ENCODE data around the gene PCSK6. TPM values are rescaled to one million over a fixed set of nuclear protein-coding genes. Genes with fewer than 3 reads are reported as not detected.
A peak's percentile ranks its signal among the peaks of the same experiment; 100 is the strongest.

Gene PCSK6
- total and polyA plus RNA-seq, 7 experiments from 2014 or later = 0.12 to 3.0 (median 0.70) TPM; not detected in 1

DNA sequence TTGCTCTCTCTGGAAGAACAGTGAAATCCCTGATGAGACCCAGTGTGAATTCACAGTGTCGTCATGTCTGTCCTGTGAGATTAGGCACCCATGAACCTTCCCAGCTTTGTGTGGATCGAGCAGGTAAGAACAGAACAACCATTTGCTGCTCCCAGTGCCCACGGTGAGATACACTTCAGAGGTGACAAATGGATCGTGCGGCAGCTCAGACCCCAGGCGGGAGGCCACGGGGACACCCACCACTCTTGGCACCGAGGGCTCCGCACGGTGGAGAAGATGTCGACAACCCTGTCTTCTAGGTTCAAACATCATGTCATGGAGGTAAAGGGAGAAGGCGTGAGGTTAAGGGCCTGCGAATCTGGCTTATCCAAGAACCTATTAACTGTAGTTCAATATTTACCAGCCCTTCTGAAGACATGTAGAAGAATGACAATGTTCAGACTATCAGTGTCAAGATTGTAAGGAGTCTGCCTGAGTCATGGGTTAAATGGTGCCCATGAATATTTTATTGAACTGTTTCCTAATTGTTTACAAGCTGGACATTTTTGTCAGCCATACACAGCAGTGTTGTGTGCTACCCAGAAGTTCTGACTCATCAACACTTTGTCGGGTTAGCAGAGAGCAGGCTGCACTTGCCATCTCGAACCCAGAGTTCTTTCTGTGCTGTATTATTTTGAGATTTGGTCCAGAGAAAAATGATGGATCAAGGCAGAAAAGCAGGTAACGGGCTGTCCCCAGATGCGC is 15.5 kb upstream of the PCSK6 start:
- Histone ChIP-seq H3K27ac (ENCODE audit: low read depth, low read length) (no peak overlapping the region), H3K9me3 (ENCODE audit: control insufficient read depth in 2 of 3, low read length in 3 of 3) (no peaks in the 10 kb centered on the region), H3K4me3 (ENCODE audit: low read length) (no peak overlapping the region), H3K36me3 (ENCODE audit: control insufficient read depth in 2 of 3, insufficient read depth in 3 of 3, low read length in 3 of 3) (no peaks in the 10 kb centered on the region), H3K27me3 (ENCODE audit: control insufficient read depth in 2 of 2, insufficient read depth in 2 of 2, low read length in 2 of 2) (peaks cover 0 to 3% of the 10 kb centered on the region in 2 donors), H3K4me1 (ENCODE audit: control insufficient read depth in 2 of 2, insufficient read depth in 2 of 2, low read length in 2 of 2) (peaks cover 0 to 3% of the 10 kb centered on the region in 2 donors)
- POLR2A ChIA-PET = no interaction called here
- no peaks in the 10 kb centered on the region for H3K36me3 Mint-ChIP-seq
- H3K9me3 Mint-ChIP-seq = no peaks in the 10 kb centered on the region
- H3K27ac Mint-ChIP-seq = no peak overlapping the region
- peaks cover 10 to 18% (median 13%) of the 10 kb centered on the region in 7 donors for H3K4me1 Mint-ChIP-seq
- no peak for ATAC-seq
- no peak overlapping the region for H3K4me3 Mint-ChIP-seq
- DNase-seq = peak in 1 of 9 donors; percentile 8
- H3K27me3 Mint-ChIP-seq = peaks cover 7 to 21% (median 15%) of the 10 kb centered on the region in 5 donors
- intact Hi-C loops (cut with micrococcal nuclease) = loop anchor here in 1 of 2 donors (5.0 kb wide), 1 partner anchor 137 kb away; no protein-coding TSS in a partner anchor
- CTCF ChIA-PET = no interaction called here

DNA sequence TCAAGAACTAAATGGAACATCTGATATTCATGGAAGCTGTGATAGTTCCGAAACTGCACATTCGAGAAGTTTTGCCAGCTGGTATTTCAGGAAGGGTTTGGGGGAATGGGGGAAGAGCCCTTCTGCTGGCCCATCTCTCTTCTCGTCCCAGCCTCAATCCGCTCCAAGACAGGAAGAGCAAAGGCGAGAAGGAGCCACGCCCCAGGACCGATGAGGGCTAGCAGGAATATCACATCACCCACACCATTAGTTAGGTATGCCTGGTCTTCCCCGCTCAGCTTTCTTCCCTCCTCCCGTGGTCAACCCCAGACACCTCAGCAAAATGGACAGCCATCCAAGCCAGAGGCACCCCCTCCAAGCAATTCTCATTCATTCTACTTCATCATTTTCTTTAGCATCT is 14.9 kb upstream of the PCSK6 start:
- DNase-seq (peak in 1 of 9 donors; percentile 16), ATAC-seq (no peak)
- peaks cover 0 to 3% of the 10 kb centered on the region in 2 donors for H3K4me1 ChIP-seq (ENCODE audit: control insufficient read depth in 2 of 2, insufficient read depth in 2 of 2, low read length in 2 of 2)
- H3K4me3 ChIP-seq (ENCODE audit: low read length) = no peak overlapping the region
- H3K9me3 ChIP-seq (ENCODE audit: control insufficient read depth in 2 of 3, low read length in 3 of 3) = no peaks in the 10 kb centered on the region
- H3K27ac ChIP-seq (ENCODE audit: low read depth, low read length) = no peak overlapping the region
- intact Hi-C loops (cut with micrococcal nuclease) = loop anchor here in 1 of 2 donors (5.0 kb wide), 1 partner anchor 138 kb away; no protein-coding TSS in a partner anchor
- no peaks in the 10 kb centered on the region for H3K9me3 Mint-ChIP-seq
- peaks cover 0 to 3% of the 10 kb centered on the region in 2 donors for H3K27me3 ChIP-seq (ENCODE audit: control insufficient read depth in 2 of 2, insufficient read depth in 2 of 2, low read length in 2 of 2)
- H3K4me3 Mint-ChIP-seq = no peak overlapping the region
- CTCF ChIA-PET = no interaction called here
- peaks cover 10 to 21% (median 13%) of the 10 kb centered on the region in 7 donors for H3K4me1 Mint-ChIP-seq
- H3K36me3 Mint-ChIP-seq = no peaks in the 10 kb centered on the region
- POLR2A ChIA-PET = no interaction called here
- H3K36me3 ChIP-seq (ENCODE audit: control insufficient read depth in 2 of 3, insufficient read depth in 3 of 3, low read length in 3 of 3) = no peaks in the 10 kb centered on the region
- H3K27ac Mint-ChIP-seq = no peak overlapping the region
- peaks cover 7 to 15% (median 12%) of the 10 kb centered on the region in 5 donors for H3K27me3 Mint-ChIP-seq

DNA sequence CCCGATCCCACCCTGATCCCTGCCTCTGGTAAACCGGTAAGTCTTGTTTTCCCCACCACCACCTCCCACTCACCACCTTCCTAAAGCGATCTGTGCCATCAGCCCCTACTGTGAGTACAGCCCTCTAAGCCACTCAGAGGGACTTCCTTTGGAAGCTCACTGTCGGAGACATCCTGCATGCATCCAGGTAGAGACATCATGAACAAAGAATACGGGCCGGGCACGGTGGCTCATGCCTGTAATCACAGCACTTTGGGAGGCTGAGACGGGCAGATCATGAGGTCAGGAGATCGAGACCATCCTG is 13.7 kb upstream of the PCSK6 start:
- Mint-ChIP-seq H3K36me3 (no peaks in the 10 kb centered on the region), H3K9me3 (no peaks in the 10 kb centered on the region), H3K27ac (no peak overlapping the region), H3K27me3 (peaks cover 7 to 16% (median 10%) of the 10 kb centered on the region in 5 donors), H3K4me1 (peaks cover 10 to 21% (median 13%) of the 10 kb centered on the region in 7 donors), H3K4me3 (no peak overlapping the region)
- intact Hi-C loops (cut with micrococcal nuclease) = loop anchor here in 1 of 2 donors (5.0 kb wide), 1 partner anchor 139 kb away; no protein-coding TSS in a partner anchor
- DNase-seq (no peak), ATAC-seq (no peak)
- peaks cover 0 to 3% of the 10 kb centered on the region in 2 donors for H3K27me3 ChIP-seq (ENCODE audit: control insufficient read depth in 2 of 2, insufficient read depth in 2 of 2, low read length in 2 of 2)
- ChIA-PET CTCF (no interaction called here), POLR2A (no interaction called here)
- H3K27ac ChIP-seq (ENCODE audit: low read depth, low read length) = no peak overlapping the region
- no peaks in the 10 kb centered on the region for H3K9me3 ChIP-seq (ENCODE audit: control insufficient read depth in 2 of 3, low read length in 3 of 3)
- H3K4me3 ChIP-seq (ENCODE audit: low read length) = no peak overlapping the region
- H3K4me1 ChIP-seq (ENCODE audit: control insufficient read depth in 2 of 2, insufficient read depth in 2 of 2, low read length in 2 of 2) = peaks cover 0 to 3% of the 10 kb centered on the region in 2 donors
- H3K36me3 ChIP-seq (ENCODE audit: control insufficient read depth in 2 of 3, insufficient read depth in 3 of 3, low read length in 3 of 3) = no peaks in the 10 kb centered on the region

DNA sequence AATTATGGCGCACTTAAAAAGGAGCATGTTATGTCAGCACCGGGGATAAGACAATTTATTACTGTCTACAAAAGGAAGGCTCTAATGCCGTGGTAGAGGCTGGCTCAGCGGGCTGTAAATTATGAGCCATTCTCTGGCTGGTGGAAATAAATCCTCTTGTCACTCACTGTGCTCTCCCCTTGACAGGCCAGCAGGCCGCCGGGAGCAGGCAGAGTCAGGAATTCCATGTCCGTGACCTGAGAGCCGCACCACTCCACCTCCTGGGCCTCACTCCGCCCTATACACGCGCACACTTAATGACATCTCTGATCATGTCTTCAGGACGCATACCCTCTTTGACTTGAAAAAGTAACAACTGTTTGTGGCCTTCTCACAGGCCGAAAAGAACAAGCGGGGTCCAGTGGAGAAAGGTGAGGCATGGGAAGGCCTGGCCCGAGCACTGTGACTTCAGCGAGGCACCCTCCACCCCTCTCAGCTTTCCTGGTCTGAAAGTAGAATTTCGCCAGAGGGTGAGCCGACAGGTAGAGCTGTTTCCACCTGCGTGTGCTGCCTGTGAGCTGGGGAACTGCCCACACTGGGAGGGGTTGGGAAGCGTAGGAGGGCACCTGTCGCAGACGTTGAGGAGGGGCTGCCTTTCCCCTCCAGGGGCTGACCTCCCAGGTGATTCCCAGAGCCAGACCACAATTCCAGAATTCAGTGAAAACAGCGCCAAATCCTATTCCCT is 13.2 kb upstream of the PCSK6 start:
- no peak overlapping the region for H3K27ac Mint-ChIP-seq
- H3K27ac ChIP-seq (ENCODE audit: low read depth, low read length) = no peak overlapping the region
- H3K27me3 ChIP-seq (ENCODE audit: control insufficient read depth in 2 of 2, insufficient read depth in 2 of 2, low read length in 2 of 2) = peaks cover 0 to 3% of the 10 kb centered on the region in 2 donors
- no peak overlapping the region for H3K4me3 ChIP-seq (ENCODE audit: low read length)
- H3K9me3 ChIP-seq (ENCODE audit: control insufficient read depth in 2 of 3, low read length in 3 of 3) = no peaks in the 10 kb centered on the region
- DNase-seq (peak in 1 of 9 donors; percentile 13), ATAC-seq (no peak)
- H3K27me3 Mint-ChIP-seq = peaks cover 11 to 21% (median 12%) of the 10 kb centered on the region in 5 donors
- peak overlapping the region in 2 of 10 donors; percentile 38 to 61 for H3K4me3 Mint-ChIP-seq
- peaks cover 10 to 23% (median 13%) of the 10 kb centered on the region in 7 donors for H3K4me1 Mint-ChIP-seq
- intact Hi-C loops (cut with micrococcal nuclease) = loop anchor here in 1 of 2 donors (1.0 to 5.0 kb wide), 2 partner anchors 140 to 201 kb away; no protein-coding TSS in a partner anchor
- no peaks in the 10 kb centered on the region for H3K36me3 Mint-ChIP-seq
- ChIA-PET CTCF (interaction anchor here (0.6 to 1.3 kb wide), 4 partner anchors 9 to 205 kb away, joined by 3 to 6 read pairs (median 3); no protein-coding TSS in a partner anchor), POLR2A (no interaction called here)
- no peaks in the 10 kb centered on the region for H3K9me3 Mint-ChIP-seq
- H3K4me1 ChIP-seq (ENCODE audit: control insufficient read depth in 2 of 2, insufficient read depth in 2 of 2, low read length in 2 of 2) = peaks cover 0 to 3% of the 10 kb centered on the region in 2 donors
- H3K36me3 ChIP-seq (ENCODE audit: control insufficient read depth in 2 of 3, insufficient read depth in 3 of 3, low read length in 3 of 3) = no peaks in the 10 kb centered on the region

DNA sequence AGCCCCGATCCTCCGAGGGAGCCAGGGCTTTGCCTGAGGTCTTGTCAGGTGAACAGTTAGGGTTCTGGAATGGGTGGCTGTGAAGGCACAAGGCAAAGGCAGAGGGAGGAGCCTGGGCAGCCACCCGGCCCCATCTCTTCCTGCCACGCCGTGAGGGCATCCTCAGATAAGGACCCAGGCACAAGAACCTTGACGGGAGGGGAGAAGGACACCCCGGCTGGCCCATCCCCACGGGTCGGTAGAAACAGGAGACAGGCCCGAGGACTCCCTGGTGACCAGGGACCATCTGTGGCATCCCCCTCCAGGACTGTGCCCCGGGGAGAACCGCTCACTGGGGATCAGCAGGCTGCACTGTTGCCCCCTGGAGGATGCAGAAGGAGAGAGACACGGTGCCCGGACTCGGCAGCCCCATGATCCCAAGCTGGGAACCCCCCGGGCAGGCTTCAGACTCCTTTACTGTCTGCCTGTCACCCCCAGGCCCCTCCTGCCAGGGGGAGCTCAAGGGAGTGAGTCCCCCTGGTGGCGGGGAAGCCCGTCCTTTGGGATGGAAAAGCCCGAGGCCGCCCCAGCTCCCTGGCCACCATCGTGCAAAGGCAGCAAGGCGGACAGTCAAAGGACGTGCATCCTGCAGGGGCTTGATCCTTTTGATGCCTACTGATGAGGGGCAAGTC is 12.3 kb upstream of the PCSK6 start:
- peak; percentile 79 for ATAC-seq
- intact Hi-C loops (cut with micrococcal nuclease) = loop anchor here in 1 of 2 donors (1.0 to 5.0 kb wide), 2 partner anchors 140 to 201 kb away; no protein-coding TSS in a partner anchor
- H3K27me3 ChIP-seq (ENCODE audit: control insufficient read depth in 2 of 2, insufficient read depth in 2 of 2, low read length in 2 of 2) = peaks cover 0 to 3% of the 10 kb centered on the region in 2 donors
- DNase-seq = peak; percentile 10 to 51 (median 31)
- ChIA-PET CTCF (interaction anchor here (0.6 to 1.3 kb wide), 4 partner anchors 10 to 204 kb away, joined by 3 to 6 read pairs (median 3); no protein-coding TSS in a partner anchor), POLR2A (no interaction called here)
- H3K4me3 ChIP-seq (ENCODE audit: low read length) = peak overlapping the region; percentile 24
- Mint-ChIP-seq H3K4me1 (peaks cover 12 to 28% (median 18%) of the 10 kb centered on the region in 7 donors), H3K27me3 (peaks cover 7 to 30% (median 21%) of the 10 kb centered on the region in 5 donors), H3K36me3 (no peaks in the 10 kb centered on the region), H3K27ac (no peak overlapping the region), H3K9me3 (no peaks in the 10 kb centered on the region), H3K4me3 (peak overlapping the region in 9 of 10 donors; percentile 55 to 81 (median 73))
- no peaks in the 10 kb centered on the region for H3K36me3 ChIP-seq (ENCODE audit: control insufficient read depth in 2 of 3, insufficient read depth in 3 of 3, low read length in 3 of 3)
- H3K27ac ChIP-seq (ENCODE audit: low read depth, low read length) = no peak overlapping the region
- peaks cover 0 to 3% of the 10 kb centered on the region in 2 donors for H3K4me1 ChIP-seq (ENCODE audit: control insufficient read depth in 2 of 2, insufficient read depth in 2 of 2, low read length in 2 of 2)
- no peaks in the 10 kb centered on the region for H3K9me3 ChIP-seq (ENCODE audit: control insufficient read depth in 2 of 3, low read length in 3 of 3)

DNA sequence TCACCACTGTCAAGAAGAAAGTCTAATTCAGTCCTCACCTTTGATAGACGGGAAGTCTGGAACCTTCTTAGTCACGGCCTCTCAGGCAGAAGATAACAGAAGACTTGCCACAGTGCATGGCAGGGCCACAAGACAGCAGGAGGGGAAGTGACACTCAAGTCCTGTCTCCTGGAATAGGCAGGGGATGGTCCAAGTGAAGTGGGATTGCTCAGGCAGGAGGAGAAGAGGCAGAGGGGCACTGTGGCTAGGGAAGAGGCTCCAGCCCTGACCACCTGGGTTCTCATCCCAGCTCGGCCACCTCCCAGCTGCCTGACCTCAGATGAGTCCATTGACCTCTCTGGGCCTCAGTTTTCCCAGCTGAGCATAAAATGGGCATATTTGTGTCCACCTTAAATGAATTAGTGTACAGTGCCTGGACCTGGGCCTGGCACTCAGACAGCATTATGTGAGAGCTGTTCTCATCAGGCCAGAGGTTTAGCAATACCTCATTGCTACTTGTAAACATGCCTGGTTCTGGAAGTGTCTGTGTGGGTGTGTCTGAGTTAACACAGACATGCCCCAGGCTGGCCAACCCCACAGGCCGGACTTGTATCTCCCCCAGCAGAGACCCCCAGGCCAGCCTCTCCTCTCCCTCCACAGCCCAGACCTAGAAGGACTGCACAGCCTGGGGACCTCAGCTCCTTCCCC is 11.5 kb upstream of the PCSK6 start:
- H3K36me3 Mint-ChIP-seq = no peaks in the 10 kb centered on the region
- Histone ChIP-seq H3K4me1 (ENCODE audit: control insufficient read depth in 2 of 2, insufficient read depth in 2 of 2, low read length in 2 of 2) (peaks cover 0 to 3% of the 10 kb centered on the region in 2 donors), H3K27ac (ENCODE audit: low read depth, low read length) (no peak overlapping the region), H3K9me3 (ENCODE audit: control insufficient read depth in 2 of 3, low read length in 3 of 3) (no peaks in the 10 kb centered on the region), H3K4me3 (ENCODE audit: low read length) (no peak overlapping the region), H3K36me3 (ENCODE audit: control insufficient read depth in 2 of 3, insufficient read depth in 3 of 3, low read length in 3 of 3) (no peaks in the 10 kb centered on the region), H3K27me3 (ENCODE audit: control insufficient read depth in 2 of 2, insufficient read depth in 2 of 2, low read length in 2 of 2) (peaks cover 0 to 3% of the 10 kb centered on the region in 2 donors)
- H3K27ac Mint-ChIP-seq = peak overlapping the region in 1 of 9 donors; percentile 9
- H3K4me3 Mint-ChIP-seq = peak overlapping the region in 4 of 10 donors; percentile 61 to 81 (median 73)
- intact Hi-C loops (cut with micrococcal nuclease) = loop anchor here in 1 of 2 donors (5.0 kb wide), 1 partner anchor 141 kb away; no protein-coding TSS in a partner anchor
- DNase-seq (no peak), ATAC-seq (no peak)
- H3K27me3 Mint-ChIP-seq = peaks cover 14 to 39% (median 29%) of the 10 kb centered on the region in 5 donors
- ChIA-PET POLR2A (no interaction called here), CTCF (interaction anchor here (1.3 kb wide), 1 partner anchor 203 kb away, joined by 6 read pairs; no protein-coding TSS in a partner anchor)
- peaks cover 18 to 36% (median 21%) of the 10 kb centered on the region in 7 donors for H3K4me1 Mint-ChIP-seq
- peaks cover 0 to 2% (median 0%) of the 10 kb centered on the region in 11 donors for H3K9me3 Mint-ChIP-seq

All from naive thymus-derived CD4-positive, alpha-beta T cell (primary cell).